GM23248 (cell line): ENCODE measurements around the gene TMTC1.

Experiments
- EZH2 ChIP-seq: fragments of 200-600 bp; sonication (generic); IDR thresholded peaks from 2 replicates; pipeline ENCODE4 v1.6.1; 2018; ENCODE audit warnings: antibody characterized with exemption, mild to moderate bottlenecking; ENCODE audit not compliant: insufficient read depth, poor library complexity, severe bottlenecking
- EZH2phosphoT487 ChIP-seq: fragments of 200-600 bp; sonication (generic); IDR thresholded peaks from 2 replicates; pipeline ENCODE4 v1.6.1; 2018; ENCODE audit warnings: antibody characterized with exemption, moderate library complexity, mild to moderate bottlenecking, low read depth; ENCODE audit not compliant: insufficient read depth

DNA sequence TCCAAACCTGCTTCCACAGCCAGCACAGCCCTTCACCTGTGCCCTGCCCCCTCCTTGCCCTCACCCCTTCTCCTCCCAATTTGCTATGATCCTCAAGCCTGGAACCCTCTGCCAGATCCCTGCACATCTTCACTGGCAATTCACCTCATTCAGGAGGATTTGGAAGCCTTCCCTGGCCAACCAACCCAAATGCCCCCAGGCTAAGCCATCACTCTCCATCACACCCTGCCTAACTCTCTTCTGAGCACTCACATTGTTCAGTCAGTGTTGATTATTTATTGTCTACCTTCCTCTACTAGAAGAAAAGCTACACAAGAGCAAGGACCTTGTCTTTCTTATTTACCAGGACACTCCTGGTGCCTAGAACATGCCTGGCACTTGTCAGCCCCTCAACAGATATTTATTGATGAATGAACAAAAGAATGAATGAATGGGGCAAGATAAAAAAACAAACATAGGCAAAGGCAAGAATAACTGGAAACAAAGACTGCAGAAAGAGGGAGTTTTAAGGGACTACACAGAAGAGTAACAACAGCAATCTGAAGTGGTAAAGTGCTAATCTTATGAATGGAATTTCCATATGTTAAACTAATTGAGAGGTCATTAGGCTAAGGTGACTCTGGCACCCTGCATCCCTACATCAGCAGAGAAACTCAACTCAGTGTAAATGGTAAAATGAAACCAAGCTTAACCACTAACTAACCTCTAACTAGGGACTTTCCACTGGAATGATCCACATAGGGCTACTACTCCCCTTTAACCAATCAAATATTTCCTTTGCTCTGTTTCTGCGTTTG, 33.4 kb downstream of the TMTC1 start:
- TF ChIP-seq EZH2phosphoT487 (no peak), EZH2 (no peak)
